ENCODE data around the gene OLFM1. TPM values are rescaled to one million over a fixed set of nuclear protein-coding genes. Genes with fewer than 3 reads are reported as not detected.

OLFM1 gene
- total RNA-seq, 1 donor = 4.4 TPM

GRCh38 chr9:135088348-135088978 is 995 bp downstream of the OLFM1 start:
- Histone ChIP-seq H3K4me3 (ENCODE audit: low read length) (no peak overlapping the region), H3K27me3 (ENCODE audit: insufficient read depth, low read length) (peaks cover 30% of the 10 kb centered on the region), H3K4me1 (ENCODE audit: insufficient read depth, low read length) (no peaks in the 10 kb centered on the region), H3K9me3 (ENCODE audit: low read depth, low read length) (no peaks in the 10 kb centered on the region)

DNA sequence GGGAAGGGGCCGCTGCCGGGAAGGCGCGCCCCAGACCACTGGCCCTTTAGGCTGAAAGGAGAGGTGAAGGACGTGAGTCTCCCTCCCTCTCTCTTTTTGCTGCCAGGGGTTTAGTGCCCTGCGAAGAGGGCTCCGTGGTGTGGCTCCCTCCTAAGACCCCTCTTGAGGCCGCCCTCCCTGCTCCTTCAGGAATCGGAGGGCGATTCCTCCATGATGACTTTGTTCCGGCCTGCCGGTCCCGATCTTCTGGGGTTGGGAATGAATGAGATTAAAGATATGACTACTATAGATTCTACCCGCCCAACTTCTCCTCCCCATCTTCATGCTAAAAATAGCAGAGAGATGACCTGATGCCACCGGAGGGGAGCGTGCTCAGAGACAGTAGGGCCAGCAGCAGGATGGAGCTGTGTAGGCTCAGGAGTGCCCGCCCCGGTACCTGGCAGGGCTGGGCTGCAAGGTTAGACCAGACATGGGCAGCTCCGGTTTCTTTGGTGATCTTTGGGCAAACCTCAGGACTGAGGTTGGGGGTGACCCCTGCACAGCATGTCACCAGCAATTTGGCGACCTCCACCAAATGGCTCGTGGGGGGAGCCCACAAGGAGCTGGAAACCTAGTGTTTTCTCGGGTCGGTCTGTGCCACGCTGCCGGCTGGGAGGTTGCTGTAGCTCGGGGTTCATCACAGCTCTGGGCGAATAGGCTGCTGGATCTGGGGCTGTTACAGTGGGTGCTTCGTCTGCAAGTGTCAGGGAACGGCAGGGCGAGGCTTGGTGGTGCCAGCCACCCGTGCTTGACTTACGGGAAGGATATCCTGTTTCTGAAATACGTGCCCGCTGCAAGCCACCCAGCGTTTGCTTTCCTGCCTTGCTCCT is 1.7 kb downstream of the OLFM1 start:
- Histone ChIP-seq H3K27me3 (ENCODE audit: insufficient read depth, low read length) (peaks cover 30% of the 10 kb centered on the region), H3K4me3 (ENCODE audit: low read length) (no peak overlapping the region), H3K4me1 (ENCODE audit: insufficient read depth, low read length) (no peaks in the 10 kb centered on the region), H3K9me3 (ENCODE audit: low read depth, low read length) (no peaks in the 10 kb centered on the region)

- no peak overlapping the region for H3K4me3 ChIP-seq (ENCODE audit: low read length)
- no peaks in the 10 kb centered on the region for H3K4me1 ChIP-seq (ENCODE audit: insufficient read depth, low read length)
- no peaks in the 10 kb centered on the region for H3K9me3 ChIP-seq (ENCODE audit: low read depth, low read length)
- peaks cover 30% of the 10 kb centered on the region for H3K27me3 ChIP-seq (ENCODE audit: insufficient read depth, low read length)
These were observed 2.6 kb downstream of the OLFM1 start for GRCh38 chr9:135090081-135090480.

- Histone ChIP-seq H3K9me3 (ENCODE audit: low read depth, low read length) (no peaks in the 10 kb centered on the region), H3K27me3 (ENCODE audit: insufficient read depth, low read length) (peaks cover 30% of the 10 kb centered on the region), H3K4me3 (ENCODE audit: low read length) (no peak overlapping the region), H3K4me1 (ENCODE audit: insufficient read depth, low read length) (no peaks in the 10 kb centered on the region)
These were observed 3.1 kb downstream of the OLFM1 start for GRCh38 chr9:135090547-135090946.

- H3K4me3 ChIP-seq (ENCODE audit: low read length) = no peak overlapping the region
- peaks cover 20% of the 10 kb centered on the region for H3K27me3 ChIP-seq (ENCODE audit: insufficient read depth, low read length)
- no peaks in the 10 kb centered on the region for H3K4me1 ChIP-seq (ENCODE audit: insufficient read depth, low read length)
- H3K9me3 ChIP-seq (ENCODE audit: low read depth, low read length) = no peaks in the 10 kb centered on the region
These were observed 4.1 kb downstream of the OLFM1 start for GRCh38 chr9:135091545-135091944.

DNA sequence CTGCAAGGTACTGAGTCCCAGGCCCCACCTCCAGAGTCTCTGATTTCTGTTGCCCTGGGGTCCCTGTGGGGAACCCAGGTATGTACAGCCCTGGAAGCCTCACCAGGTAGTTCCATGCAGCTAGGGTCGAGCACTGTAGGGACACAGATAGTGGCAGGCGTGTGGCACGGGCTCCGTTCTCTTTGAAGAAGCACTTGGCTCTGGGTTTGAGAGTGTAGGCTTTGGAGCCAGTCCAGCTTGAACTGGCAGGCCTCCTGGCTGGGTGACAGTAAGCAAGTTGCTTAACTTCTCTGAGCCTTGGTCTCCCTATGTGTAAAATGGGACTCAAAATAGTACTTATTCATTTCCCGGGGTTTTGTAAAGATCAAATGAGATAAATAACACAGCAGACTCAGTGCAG is 5.6 kb downstream of the OLFM1 start:
- Histone ChIP-seq H3K27me3 (ENCODE audit: insufficient read depth, low read length) (peaks cover 20% of the 10 kb centered on the region), H3K4me1 (ENCODE audit: insufficient read depth, low read length) (no peaks in the 10 kb centered on the region), H3K9me3 (ENCODE audit: low read depth, low read length) (no peaks in the 10 kb centered on the region), H3K4me3 (ENCODE audit: low read length) (no peak overlapping the region)

DNA sequence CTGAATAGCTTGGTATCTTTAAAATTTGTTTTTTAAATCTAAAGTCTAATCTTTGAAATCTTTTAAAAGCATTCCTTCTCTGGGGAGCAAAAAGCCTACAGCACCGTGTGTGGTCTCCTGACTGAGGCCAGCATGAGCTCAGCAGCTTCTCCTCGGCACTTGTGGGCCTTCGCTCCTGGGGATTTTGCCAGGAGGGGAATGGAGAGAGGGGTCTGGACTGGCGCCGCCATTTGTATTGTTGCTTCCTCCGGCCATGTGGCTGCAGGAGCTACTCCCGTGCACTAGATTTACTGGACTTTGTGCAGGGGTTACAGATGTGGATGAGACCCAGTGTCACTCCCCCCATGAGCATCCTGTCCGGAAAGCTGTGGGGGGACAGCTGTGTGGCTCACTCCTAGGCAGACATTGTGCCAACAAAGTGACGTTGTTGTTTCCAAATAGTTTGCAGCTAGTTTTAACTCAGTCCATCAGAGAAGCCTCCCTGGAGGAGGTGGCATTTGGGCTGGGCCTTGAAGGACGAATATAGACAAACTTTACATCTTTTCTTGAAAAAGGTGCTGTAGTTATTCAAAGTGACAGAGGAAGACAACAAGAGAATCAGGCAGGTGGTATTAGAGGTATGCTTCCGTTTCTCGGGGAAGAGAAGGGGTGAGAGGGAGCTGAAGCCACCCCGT is 6.6 kb downstream of the OLFM1 start:
- Histone ChIP-seq H3K4me1 (ENCODE audit: insufficient read depth, low read length) (no peaks in the 10 kb centered on the region), H3K27me3 (ENCODE audit: insufficient read depth, low read length) (peaks cover 14% of the 10 kb centered on the region), H3K9me3 (ENCODE audit: low read depth, low read length) (no peaks in the 10 kb centered on the region), H3K4me3 (ENCODE audit: low read length) (no peak overlapping the region)

DNA sequence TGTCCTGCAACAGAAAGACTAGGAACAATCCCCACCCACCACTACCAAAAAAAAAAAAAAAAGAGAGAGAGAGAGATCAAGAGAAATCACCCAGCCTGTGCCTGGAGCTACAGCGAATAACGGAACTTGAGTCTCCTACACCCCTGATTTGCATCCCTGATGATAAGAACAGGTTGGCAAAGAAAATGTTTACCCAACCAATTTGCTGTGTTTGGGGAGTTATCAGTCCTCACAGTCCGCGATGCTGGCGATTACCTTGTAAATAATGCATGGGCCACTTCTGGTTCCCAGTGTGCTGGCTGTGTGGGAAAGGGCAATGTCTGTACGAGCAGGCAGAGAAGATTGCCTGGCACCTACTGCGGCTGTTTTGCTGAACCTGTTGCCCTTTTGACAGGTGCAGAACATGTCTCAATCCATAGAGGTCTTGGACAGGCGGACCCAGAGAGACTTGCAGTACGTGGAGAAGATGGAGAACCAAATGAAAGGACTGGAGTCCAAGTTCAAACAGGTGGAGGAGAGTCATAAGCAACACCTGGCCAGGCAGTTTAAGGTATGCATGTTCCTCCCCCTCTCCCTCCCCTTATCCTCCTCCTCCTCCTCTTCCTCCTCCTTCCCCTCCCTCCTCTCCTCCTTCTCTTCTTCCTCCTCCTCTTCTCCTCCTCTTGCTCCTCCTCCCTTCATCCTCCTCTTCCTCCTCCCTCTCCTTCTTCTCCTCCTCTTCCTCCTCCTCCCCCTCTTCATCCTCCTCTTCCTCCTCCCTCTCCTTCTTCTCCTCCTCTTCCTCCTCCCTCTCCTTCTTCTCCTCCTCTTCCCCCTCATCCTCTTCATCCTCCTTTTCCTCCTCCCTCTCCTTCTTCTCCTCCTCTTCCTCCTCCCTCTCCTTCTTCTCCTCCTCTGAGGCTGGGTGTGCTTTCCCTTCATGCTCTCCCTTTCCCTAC is 8.3 kb downstream of the OLFM1 start:
- Histone ChIP-seq H3K9me3 (ENCODE audit: low read depth, low read length) (no peaks in the 10 kb centered on the region), H3K4me3 (ENCODE audit: low read length) (no peak overlapping the region), H3K27me3 (ENCODE audit: insufficient read depth, low read length) (no peaks in the 10 kb centered on the region)

GRCh38 chr9:135096408-135096895 is 9.0 kb downstream of the OLFM1 start:
- Histone ChIP-seq H3K9me3 (ENCODE audit: low read depth, low read length) (no peaks in the 10 kb centered on the region), H3K27me3 (ENCODE audit: insufficient read depth, low read length) (no peaks in the 10 kb centered on the region), H3K4me3 (ENCODE audit: low read length) (no peak overlapping the region), H3K4me1 (ENCODE audit: insufficient read depth, low read length) (no peaks in the 10 kb centered on the region)

More for the DNA sequence above, 8.3 kb downstream of the OLFM1 start:
- H3K4me1 ChIP-seq (ENCODE audit: insufficient read depth, low read length) = no peaks in the 10 kb centered on the region

DNA sequence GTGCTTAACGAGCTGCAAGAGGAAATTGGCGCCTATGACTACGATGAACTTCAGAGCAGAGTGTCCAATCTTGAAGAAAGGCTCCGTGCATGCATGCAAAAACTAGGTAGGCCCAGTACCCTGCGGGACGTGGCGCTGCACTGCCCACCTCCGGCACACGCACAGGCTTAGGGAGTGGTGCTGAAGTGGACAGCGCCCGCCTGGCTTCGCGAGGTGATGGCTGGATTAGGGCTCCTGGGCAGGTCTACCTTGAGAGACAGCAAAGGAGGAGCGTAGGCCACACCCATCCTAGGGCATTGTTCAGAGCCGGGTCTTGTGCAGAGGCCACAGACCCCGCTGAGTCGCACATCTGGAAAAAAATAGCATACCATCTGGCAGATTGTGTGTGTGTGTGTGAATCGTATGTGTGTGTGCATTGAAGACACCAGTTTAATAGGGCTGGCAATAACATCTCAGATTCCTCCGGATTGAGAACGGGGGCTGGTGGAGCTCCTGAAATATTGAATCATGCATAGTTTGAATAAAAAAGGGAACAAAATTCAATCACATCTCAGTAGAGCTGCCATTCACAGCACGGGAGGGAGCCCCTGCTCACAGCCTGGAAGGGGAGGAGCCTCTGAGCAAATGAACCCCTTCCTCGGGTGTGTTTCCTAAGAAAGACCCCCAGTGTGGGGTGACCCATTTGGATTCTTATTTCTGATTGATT is 11.1 kb downstream of the OLFM1 start:
- no peaks in the 10 kb centered on the region for H3K4me1 ChIP-seq (ENCODE audit: insufficient read depth, low read length)
- H3K27me3 ChIP-seq (ENCODE audit: insufficient read depth, low read length) = no peaks in the 10 kb centered on the region
- no peaks in the 10 kb centered on the region for H3K9me3 ChIP-seq (ENCODE audit: low read depth, low read length)
- H3K4me3 ChIP-seq (ENCODE audit: low read length) = no peak overlapping the region

DNA sequence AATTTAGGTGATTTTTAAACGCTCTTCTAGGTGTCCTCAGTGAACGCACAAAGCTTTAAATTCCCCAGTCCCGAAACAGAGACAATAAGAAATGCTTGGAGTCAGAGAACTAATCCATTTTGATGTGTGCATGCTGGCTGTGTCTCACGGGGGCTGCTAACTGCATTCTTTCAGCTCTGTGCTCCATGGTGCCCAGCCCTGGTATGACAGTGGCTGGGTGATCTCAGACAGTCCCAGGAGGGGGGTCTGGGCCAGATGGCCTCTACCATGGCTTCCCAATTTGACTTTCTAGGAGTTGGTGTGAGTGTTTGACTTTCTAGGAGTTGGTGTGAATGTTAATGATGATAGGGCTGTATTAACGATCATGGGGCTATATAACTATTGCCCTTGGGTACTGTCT is 12.1 kb downstream of the OLFM1 start:
- H3K4me3 ChIP-seq (ENCODE audit: low read length) = no peak overlapping the region
- H3K27me3 ChIP-seq (ENCODE audit: insufficient read depth, low read length) = no peaks in the 10 kb centered on the region
- no peaks in the 10 kb centered on the region for H3K4me1 ChIP-seq (ENCODE audit: insufficient read depth, low read length)
- no peaks in the 10 kb centered on the region for H3K9me3 ChIP-seq (ENCODE audit: low read depth, low read length)

DNA sequence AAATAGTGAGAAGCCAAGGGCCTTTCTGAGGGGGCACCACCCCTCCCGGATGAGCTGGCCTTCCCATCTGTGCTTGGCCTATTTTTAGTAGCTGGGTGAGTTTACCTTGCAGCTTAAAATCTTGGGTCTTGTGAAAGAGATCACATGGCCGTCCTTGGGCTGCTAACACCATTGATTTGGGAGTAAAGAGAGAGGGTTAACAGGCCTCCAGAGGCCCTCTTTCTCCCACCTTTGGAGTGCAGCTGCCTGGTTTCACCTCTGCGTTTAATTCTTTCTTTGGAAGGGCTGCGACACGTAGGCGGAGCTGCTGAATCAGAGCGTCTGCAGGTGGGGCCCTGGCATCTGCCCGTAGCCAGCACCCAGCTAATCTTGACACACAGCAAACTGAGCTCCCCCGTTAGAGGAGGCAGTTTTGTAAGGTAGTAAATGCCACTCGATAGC is 12.8 kb downstream of the OLFM1 start:
- Histone ChIP-seq H3K4me3 (ENCODE audit: low read length) (no peak overlapping the region), H3K9me3 (ENCODE audit: low read depth, low read length) (no peaks in the 10 kb centered on the region), H3K27me3 (ENCODE audit: insufficient read depth, low read length) (no peaks in the 10 kb centered on the region), H3K4me1 (ENCODE audit: insufficient read depth, low read length) (no peaks in the 10 kb centered on the region)

DNA sequence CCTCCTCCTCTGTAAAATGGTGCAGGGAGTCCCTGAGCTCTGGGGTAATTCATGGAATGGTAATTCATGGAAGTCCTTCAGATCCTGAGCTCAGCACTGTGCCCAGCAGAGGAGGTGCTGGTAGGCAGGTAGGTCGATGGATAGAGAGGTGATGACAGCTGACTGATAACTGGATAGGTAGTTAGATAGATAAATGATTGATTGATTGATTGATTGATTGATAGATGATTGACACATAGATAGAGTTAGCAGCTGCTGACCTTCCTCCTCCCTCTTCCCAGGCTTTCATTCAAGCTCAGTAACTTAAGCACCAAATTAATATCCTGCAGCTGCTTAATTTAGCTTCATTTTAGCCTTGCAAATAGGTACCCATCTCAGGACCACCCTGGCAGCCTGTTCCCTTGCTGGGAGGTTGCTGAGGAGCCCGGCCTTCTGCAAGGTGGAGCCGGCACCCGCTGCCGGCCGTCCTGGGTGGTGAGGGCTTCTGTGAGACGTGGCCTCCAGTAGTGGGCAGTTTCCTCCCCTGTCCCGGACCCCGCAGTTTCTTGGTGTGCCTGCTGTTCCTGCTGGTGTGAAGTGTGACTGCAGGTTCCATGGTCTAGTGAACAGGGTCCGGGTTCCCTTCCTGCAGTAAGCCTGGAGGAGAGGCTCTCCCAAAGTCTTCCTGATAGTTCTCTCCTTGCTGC is 13.4 kb downstream of the OLFM1 start:
- no peaks in the 10 kb centered on the region for H3K27me3 ChIP-seq (ENCODE audit: insufficient read depth, low read length)
- H3K4me3 ChIP-seq (ENCODE audit: low read length) = no peak overlapping the region
- H3K4me1 ChIP-seq (ENCODE audit: insufficient read depth, low read length) = no peaks in the 10 kb centered on the region
- no peaks in the 10 kb centered on the region for H3K9me3 ChIP-seq (ENCODE audit: low read depth, low read length)
